ENCODE results near the gene MGP. TPM values are rescaled to one million over a fixed set of nuclear protein-coding genes. Genes with fewer than 3 reads are reported as not detected.

Gene MGP
- total RNA-seq, 1 donor from 2014 or later = 41.1 TPM

DNA sequence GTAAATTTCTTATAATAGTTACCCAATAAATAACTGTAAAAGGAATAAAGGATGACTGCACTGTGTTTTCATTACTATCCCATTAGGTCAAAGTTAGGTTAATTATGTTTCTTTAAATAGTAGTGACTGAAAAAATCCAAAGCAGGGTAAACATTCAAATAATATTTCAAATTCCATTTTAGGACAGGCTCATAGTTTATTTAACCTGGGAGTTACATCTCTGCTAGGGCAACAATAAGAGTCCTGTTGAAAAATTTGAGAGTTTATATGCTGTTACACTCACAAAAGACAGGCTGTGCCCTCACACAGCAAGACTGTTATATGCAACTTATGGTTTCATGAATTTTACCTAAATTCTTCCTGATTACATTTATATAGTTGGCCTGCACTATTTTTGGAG lies 44.6 kb upstream of the MGP start:
- Mint-ChIP-seq H3K4me3 (peak overlapping the region; percentile 64), H3K9me3 (no peaks in the 10 kb centered on the region), H3K27ac (peak overlapping the region; percentile 84), H3K27me3 (no peaks in the 10 kb centered on the region), H3K4me1 (ENCODE audit: unreplicated experiment) (peaks cover 10% of the 10 kb centered on the region), H3K36me3 (peaks cover 25% of the 10 kb centered on the region)
- TF ChIP-seq, protein P1, sequence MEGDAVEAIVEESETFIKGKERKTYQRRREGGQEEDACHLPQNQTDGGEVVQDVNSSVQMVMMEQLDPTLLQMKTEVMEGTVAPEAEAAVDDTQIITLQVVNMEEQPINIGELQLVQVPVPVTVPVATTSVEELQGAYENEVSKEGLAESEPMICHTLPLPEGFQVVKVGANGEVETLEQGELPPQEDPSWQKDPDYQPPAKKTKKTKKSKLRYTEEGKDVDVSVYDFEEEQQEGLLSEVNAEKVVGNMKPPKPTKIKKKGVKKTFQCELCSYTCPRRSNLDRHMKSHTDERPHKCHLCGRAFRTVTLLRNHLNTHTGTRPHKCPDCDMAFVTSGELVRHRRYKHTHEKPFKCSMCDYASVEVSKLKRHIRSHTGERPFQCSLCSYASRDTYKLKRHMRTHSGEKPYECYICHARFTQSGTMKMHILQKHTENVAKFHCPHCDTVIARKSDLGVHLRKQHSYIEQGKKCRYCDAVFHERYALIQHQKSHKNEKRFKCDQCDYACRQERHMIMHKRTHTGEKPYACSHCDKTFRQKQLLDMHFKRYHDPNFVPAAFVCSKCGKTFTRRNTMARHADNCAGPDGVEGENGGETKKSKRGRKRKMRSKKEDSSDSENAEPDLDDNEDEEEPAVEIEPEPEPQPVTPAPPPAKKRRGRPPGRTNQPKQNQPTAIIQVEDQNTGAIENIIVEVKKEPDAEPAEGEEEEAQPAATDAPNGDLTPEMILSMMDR (conservative IDR thresholded peaks at IDR 0.05) = no peak
- DNase-seq (ENCODE audit: extremely low spot score, unreplicated experiment) = no peak

DNA sequence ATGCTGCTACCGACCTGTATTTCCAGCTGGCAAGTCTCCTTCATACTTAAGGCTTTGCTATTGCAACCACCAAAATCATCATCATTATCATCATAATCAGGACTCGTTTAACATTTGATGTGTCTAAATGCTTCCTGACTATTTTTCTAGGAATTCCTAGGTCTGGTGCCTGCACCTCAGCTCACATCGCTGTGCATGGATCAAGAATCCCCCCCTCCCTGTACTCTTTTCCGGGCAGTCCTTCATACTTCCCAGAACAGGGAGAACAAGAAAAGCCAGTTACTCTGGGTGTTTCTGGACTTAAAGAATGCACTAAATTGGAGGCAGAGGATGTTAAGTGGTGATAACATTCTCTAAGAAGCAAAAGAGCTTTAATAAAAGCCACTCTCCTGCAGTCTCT lies 43.3 kb upstream of the MGP start:
- peaks cover 7% of the 10 kb centered on the region for H3K4me1 Mint-ChIP-seq (ENCODE audit: unreplicated experiment)
- H3K27ac Mint-ChIP-seq = peak overlapping the region; percentile 93
- peaks cover 24% of the 10 kb centered on the region for H3K36me3 Mint-ChIP-seq
- TF ChIP-seq, protein P1 (conservative IDR thresholded peaks at IDR 0.05) = no peak
- no peak for DNase-seq (ENCODE audit: extremely low spot score, unreplicated experiment)
- H3K4me3 Mint-ChIP-seq = peak overlapping the region; percentile 92
- no peaks in the 10 kb centered on the region for H3K27me3 Mint-ChIP-seq
- H3K9me3 Mint-ChIP-seq = no peaks in the 10 kb centered on the region

DNA sequence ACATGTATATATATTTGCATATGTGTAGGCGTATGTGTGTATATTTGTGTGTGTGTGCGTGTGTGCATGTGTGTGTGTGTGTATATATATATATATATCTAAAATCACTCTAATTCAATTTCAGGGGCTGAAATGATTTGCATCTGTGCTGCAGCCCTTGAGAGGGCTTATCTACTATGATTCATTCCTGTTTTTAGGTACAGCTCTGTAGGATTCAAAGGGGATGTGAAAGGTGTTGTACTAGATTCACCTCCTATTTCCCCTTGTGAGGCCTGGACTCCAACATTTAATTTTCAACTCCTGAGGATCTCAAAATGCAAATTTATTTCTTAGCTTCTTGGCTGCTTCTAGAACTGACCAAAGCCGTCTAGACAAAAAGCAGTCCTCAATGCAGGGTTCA lies 41.6 kb upstream of the MGP start:
- H3K36me3 Mint-ChIP-seq = peaks cover 17% of the 10 kb centered on the region
- H3K4me1 Mint-ChIP-seq (ENCODE audit: unreplicated experiment) = peaks cover 7% of the 10 kb centered on the region
- no peaks in the 10 kb centered on the region for H3K9me3 Mint-ChIP-seq
- H3K4me3 Mint-ChIP-seq = peak overlapping the region; percentile 85
- H3K27me3 Mint-ChIP-seq = no peaks in the 10 kb centered on the region
- TF ChIP-seq, protein P1 (conservative IDR thresholded peaks at IDR 0.05) = no peak
- no peak for DNase-seq (ENCODE audit: extremely low spot score, unreplicated experiment)
- peak overlapping the region; percentile 42 for H3K27ac Mint-ChIP-seq

DNA sequence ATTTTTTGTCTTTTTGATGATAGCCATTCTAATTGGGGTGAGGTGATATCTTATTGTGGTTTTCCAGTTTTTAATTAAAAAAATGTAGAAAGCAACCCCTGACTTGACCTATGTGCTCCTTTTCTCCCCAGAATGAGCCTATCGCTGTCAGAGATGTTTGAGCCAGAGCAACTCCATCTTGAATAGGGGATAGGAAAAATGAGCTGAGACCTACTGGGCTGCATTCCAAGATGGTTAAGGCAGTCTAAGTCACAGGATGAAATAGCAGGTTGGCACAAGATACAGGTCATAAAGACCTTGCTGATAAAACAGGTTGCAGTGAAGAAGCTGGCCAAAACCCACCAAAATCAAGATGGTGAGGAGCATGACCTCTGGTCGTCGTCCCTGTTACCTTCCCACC lies 38.9 kb upstream of the MGP start:
- no peak for DNase-seq (ENCODE audit: extremely low spot score, unreplicated experiment)
- Mint-ChIP-seq H3K27me3 (no peaks in the 10 kb centered on the region), H3K27ac (no peak overlapping the region), H3K36me3 (peaks cover 20% of the 10 kb centered on the region), H3K9me3 (no peaks in the 10 kb centered on the region), H3K4me3 (no peak overlapping the region), H3K4me1 (ENCODE audit: unreplicated experiment) (peaks cover 4% of the 10 kb centered on the region)
- TF ChIP-seq, protein P1 (conservative IDR thresholded peaks at IDR 0.05) = no peak

DNA sequence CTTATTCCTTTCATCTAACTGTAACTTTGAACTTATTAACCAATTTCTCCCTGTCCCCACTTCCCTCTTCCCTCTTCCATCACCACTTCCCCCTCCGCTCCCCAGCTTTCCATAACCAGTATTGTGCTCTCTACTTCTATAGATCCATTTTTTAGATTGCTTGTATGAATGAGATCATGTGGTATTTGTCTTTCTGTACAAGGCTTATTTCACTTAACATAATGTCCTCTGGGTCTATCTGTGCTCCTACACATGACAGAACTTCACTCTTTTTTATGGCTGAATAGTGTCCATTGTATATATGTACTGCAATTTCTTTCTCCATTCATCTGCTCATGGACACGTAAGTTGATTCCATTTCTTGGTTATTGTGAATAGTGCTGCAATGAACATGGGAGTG lies 38.3 kb upstream of the MGP start:
- Mint-ChIP-seq H3K9me3 (no peaks in the 10 kb centered on the region), H3K36me3 (peaks cover 22% of the 10 kb centered on the region), H3K4me3 (no peak overlapping the region), H3K27ac (no peak overlapping the region), H3K4me1 (ENCODE audit: unreplicated experiment) (peaks cover 3% of the 10 kb centered on the region), H3K27me3 (no peaks in the 10 kb centered on the region)
- DNase-seq (ENCODE audit: extremely low spot score, unreplicated experiment) = no peak
- TF ChIP-seq, protein P1 (conservative IDR thresholded peaks at IDR 0.05) = no peak

DNA sequence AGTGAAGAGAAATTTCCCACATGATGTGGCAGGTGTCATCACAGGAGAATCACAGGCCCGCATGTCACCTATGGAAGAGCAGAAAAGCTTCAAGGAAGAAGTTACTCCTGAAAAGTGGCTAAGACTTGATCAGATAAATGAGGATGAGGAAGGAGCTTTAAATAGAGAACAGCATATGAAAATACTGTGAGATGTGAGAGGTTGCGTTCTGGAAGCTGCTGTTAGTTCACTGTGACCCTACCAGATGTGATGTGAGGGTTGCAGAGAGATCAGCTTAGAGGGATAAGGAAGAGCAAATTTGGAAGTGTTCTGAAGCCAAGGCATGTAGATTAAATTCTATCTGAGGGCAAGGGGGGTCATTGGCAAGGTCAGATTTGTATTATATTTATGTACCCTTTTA lies 35.6 kb upstream of the MGP start:
- Mint-ChIP-seq H3K36me3 (peaks cover 27% of the 10 kb centered on the region), H3K27ac (no peak overlapping the region), H3K4me1 (ENCODE audit: unreplicated experiment) (no peaks in the 10 kb centered on the region), H3K9me3 (no peaks in the 10 kb centered on the region), H3K4me3 (no peak overlapping the region), H3K27me3 (no peaks in the 10 kb centered on the region)
- no peak for DNase-seq (ENCODE audit: extremely low spot score, unreplicated experiment)
- TF ChIP-seq, protein P1 (conservative IDR thresholded peaks at IDR 0.05) = no peak

All from type B pancreatic cell (in vitro differentiated cells).